ENCODE data around the gene SERINC3. TPM values are rescaled to one million over a fixed set of nuclear protein-coding genes. Genes with fewer than 3 reads are reported as not detected.
"Not testable (repeated sequence)": the region's sequence is repeated elsewhere in the genome, so short reads cannot be mapped to it uniquely, and the experiment has no call there.

SERINC3 gene
- polyA plus RNA-seq, 1 donor, result 69.2 TPM

GRCh38 chr20:44483112-44483511 is 38.8 kb downstream of the SERINC3 start:
- DNase-seq, result no peak
- Histone ChIP-seq H3K36me3 (ENCODE audit: control insufficient read depth, insufficient read depth, low read length) (peaks cover 49% of the 10 kb centered on the region), H3K4me3 (ENCODE audit: low read length) (no peak overlapping the region), H3K27me3 (ENCODE audit: control insufficient read depth, insufficient read depth, low read length) (no peaks in the 10 kb centered on the region), H3K27ac (ENCODE audit: low read length) (no peak overlapping the region), H3K9me3 (ENCODE audit: control insufficient read depth, low read depth, low read length) (no peaks in the 10 kb centered on the region), H3K4me1 (ENCODE audit: control insufficient read depth, insufficient read depth, low read length) (no peaks in the 10 kb centered on the region)
- WGBS (ENCODE audit: insufficient coverage, low lambda C conversion rate), result no CpG with 5 or more reads among the region's 5 CpGs

GRCh38 chr20:44481719-44482416 is 40.0 kb downstream of the SERINC3 start:
- peak; percentile 28 to 52 for DNase-seq
- Histone ChIP-seq H3K27ac (ENCODE audit: low read length) (peak overlapping the region; percentile 73), H3K27me3 (ENCODE audit: control insufficient read depth, insufficient read depth, low read length) (no peaks in the 10 kb centered on the region), H3K4me1 (ENCODE audit: control insufficient read depth, insufficient read depth, low read length) (no peaks in the 10 kb centered on the region), H3K4me3 (ENCODE audit: low read length) (no peak overlapping the region), H3K9me3 (ENCODE audit: control insufficient read depth, low read depth, low read length) (no peaks in the 10 kb centered on the region), H3K36me3 (ENCODE audit: control insufficient read depth, insufficient read depth, low read length) (peaks cover 44% of the 10 kb centered on the region)
- WGBS (ENCODE audit: insufficient coverage, low lambda C conversion rate), result no CpG with 5 or more reads among the region's 6 CpGs

- H3K4me1 ChIP-seq (ENCODE audit: control insufficient read depth, insufficient read depth, low read length), result peaks cover 9% of the 10 kb centered on the region
Observed at GRCh38 chr20:44480097-44480496, 41.8 kb downstream of the SERINC3 start.

GRCh38 chr20:44479643-44480042 is 42.2 kb downstream of the SERINC3 start:
- WGBS (ENCODE audit: insufficient coverage, low lambda C conversion rate), result no CpG with 5 or more reads among the region's 5 CpGs
- Histone ChIP-seq H3K27me3 (ENCODE audit: control insufficient read depth, insufficient read depth, low read length) (no peaks in the 10 kb centered on the region), H3K4me1 (ENCODE audit: control insufficient read depth, insufficient read depth, low read length) (peaks cover 11% of the 10 kb centered on the region), H3K4me3 (ENCODE audit: low read length) (no peak overlapping the region), H3K9me3 (ENCODE audit: control insufficient read depth, low read depth, low read length) (no peaks in the 10 kb centered on the region), H3K27ac (ENCODE audit: low read length) (no peak overlapping the region), H3K36me3 (ENCODE audit: control insufficient read depth, insufficient read depth, low read length) (peaks cover 31% of the 10 kb centered on the region)
- DNase-seq, result no peak

More at GRCh38 chr20:44480097-44480496, 41.8 kb downstream of the SERINC3 start:
- H3K27ac ChIP-seq (ENCODE audit: low read length), result no peak overlapping the region
- H3K36me3 ChIP-seq (ENCODE audit: control insufficient read depth, insufficient read depth, low read length), result peaks cover 36% of the 10 kb centered on the region
- no peaks in the 10 kb centered on the region for H3K9me3 ChIP-seq (ENCODE audit: control insufficient read depth, low read depth, low read length)
- H3K27me3 ChIP-seq (ENCODE audit: control insufficient read depth, insufficient read depth, low read length), result no peaks in the 10 kb centered on the region
- WGBS (ENCODE audit: insufficient coverage, low lambda C conversion rate), result no CpG with 5 or more reads among the region's 18 CpGs
- no peak overlapping the region for H3K4me3 ChIP-seq (ENCODE audit: low read length)
- DNase-seq, result no peak

- Histone ChIP-seq H3K4me3 (ENCODE audit: low read length) (no peak overlapping the region), H3K4me1 (ENCODE audit: control insufficient read depth, insufficient read depth, low read length) (peaks cover 11% of the 10 kb centered on the region), H3K36me3 (ENCODE audit: control insufficient read depth, insufficient read depth, low read length) (peaks cover 18% of the 10 kb centered on the region), H3K27ac (ENCODE audit: low read length) (no peak overlapping the region), H3K27me3 (ENCODE audit: control insufficient read depth, insufficient read depth, low read length) (no peaks in the 10 kb centered on the region), H3K9me3 (ENCODE audit: control insufficient read depth, low read depth, low read length) (no peaks in the 10 kb centered on the region)
- no peak for DNase-seq
- WGBS (ENCODE audit: insufficient coverage, low lambda C conversion rate), result no CpG with 5 or more reads among the region's 6 CpGs
Observed at GRCh38 chr20:44478206-44478605, 43.7 kb downstream of the SERINC3 start.

- Histone ChIP-seq H3K27ac (ENCODE audit: low read length) (no peak overlapping the region), H3K36me3 (ENCODE audit: control insufficient read depth, insufficient read depth, low read length) (peaks cover 15% of the 10 kb centered on the region), H3K27me3 (ENCODE audit: control insufficient read depth, insufficient read depth, low read length) (no peaks in the 10 kb centered on the region), H3K4me3 (ENCODE audit: low read length) (no peak overlapping the region), H3K4me1 (ENCODE audit: control insufficient read depth, insufficient read depth, low read length) (peaks cover 11% of the 10 kb centered on the region), H3K9me3 (ENCODE audit: control insufficient read depth, low read depth, low read length) (no peaks in the 10 kb centered on the region)
- DNase-seq, result no peak
- no CpG with 5 or more reads among the region's 3 CpGs for WGBS (ENCODE audit: insufficient coverage, low lambda C conversion rate)
Observed at GRCh38 chr20:44477151-44477550, 44.7 kb downstream of the SERINC3 start.

GRCh38 chr20:44475694-44476560 is 45.9 kb downstream of the SERINC3 start, which contains the start of gene TTPAL:
Gene TTPAL, plus strand, starts transcription at chr20:44475874. Its CDS starts 4,126 bp downstream, at chr20:44480000.
- no CpG with 5 or more reads among the region's 55 CpGs for WGBS (ENCODE audit: insufficient coverage, low lambda C conversion rate)
- peaks cover 12% of the 10 kb centered on the region for H3K36me3 ChIP-seq (ENCODE audit: control insufficient read depth, insufficient read depth, low read length)
- peak; percentile 91 to 93 for DNase-seq

GRCh38 chr20:44475372-44475693 is 46.5 kb downstream of the SERINC3 start:
- peak overlapping the region; percentile 14 for H3K27ac ChIP-seq (ENCODE audit: low read length)
- DNase-seq, result no peak
- peaks cover 7% of the 10 kb centered on the region for H3K36me3 ChIP-seq (ENCODE audit: control insufficient read depth, insufficient read depth, low read length)
- 83% methylated on average over 1 of the region's 2 CpGs for WGBS (ENCODE audit: insufficient coverage, low lambda C conversion rate)
- H3K27me3 ChIP-seq (ENCODE audit: control insufficient read depth, insufficient read depth, low read length), result no peaks in the 10 kb centered on the region
- H3K4me3 ChIP-seq (ENCODE audit: low read length), result peak overlapping the region; percentile 87
- peaks cover 11% of the 10 kb centered on the region for H3K4me1 ChIP-seq (ENCODE audit: control insufficient read depth, insufficient read depth, low read length)
- H3K9me3 ChIP-seq (ENCODE audit: control insufficient read depth, low read depth, low read length), result no peaks in the 10 kb centered on the region

More at GRCh38 chr20:44475694-44476560, 45.9 kb downstream of the SERINC3 start, which contains the start of gene TTPAL:
- Histone ChIP-seq H3K27ac (ENCODE audit: low read length) (peak within 1 kb of the TSS; percentile 71), H3K27me3 (ENCODE audit: control insufficient read depth, insufficient read depth, low read length) (no peaks in the 10 kb centered on the region), H3K4me3 (ENCODE audit: low read length) (peak within 1 kb of the TSS; percentile 87), H3K9me3 (ENCODE audit: control insufficient read depth, low read depth, low read length) (no peaks in the 10 kb centered on the region), H3K4me1 (ENCODE audit: control insufficient read depth, insufficient read depth, low read length) (peaks cover 11% of the 10 kb centered on the region)

- not testable (repeated sequence) for DNase-seq; H3K27ac ChIP-seq (ENCODE audit: low read length); H3K36me3 ChIP-seq (ENCODE audit: control insufficient read depth, insufficient read depth, low read length); H3K4me3 ChIP-seq (ENCODE audit: low read length); H3K9me3 ChIP-seq (ENCODE audit: control insufficient read depth, low read depth, low read length); H3K27me3 ChIP-seq (ENCODE audit: control insufficient read depth, insufficient read depth, low read length)
- WGBS (ENCODE audit: insufficient coverage, low lambda C conversion rate), result no CpG with 5 or more reads among the region's 9 CpGs
- peaks cover 11% of the 10 kb centered on the region for H3K4me1 ChIP-seq (ENCODE audit: control insufficient read depth, insufficient read depth, low read length)
Observed at GRCh38 chr20:44472283-44472682, 49.6 kb downstream of the SERINC3 start.

- Histone ChIP-seq H3K27ac (ENCODE audit: low read length) (no peak overlapping the region), H3K4me3 (ENCODE audit: low read length) (no peak overlapping the region), H3K9me3 (ENCODE audit: control insufficient read depth, low read depth, low read length) (no peaks in the 10 kb centered on the region), H3K4me1 (ENCODE audit: control insufficient read depth, insufficient read depth, low read length) (peaks cover 8% of the 10 kb centered on the region), H3K36me3 (ENCODE audit: control insufficient read depth, insufficient read depth, low read length) (no peaks in the 10 kb centered on the region), H3K27me3 (ENCODE audit: control insufficient read depth, insufficient read depth, low read length) (no peaks in the 10 kb centered on the region)
- DNase-seq, result peak in 1 of 2 donors; percentile 51
- no CpG with 5 or more reads among the region's 2 CpGs for WGBS (ENCODE audit: insufficient coverage, low lambda C conversion rate)
Observed at GRCh38 chr20:44471481-44471882, 50.4 kb downstream of the SERINC3 start.
